Measurements from ENCODE around the gene RANBP9. TPM values are rescaled to one million over a fixed set of nuclear protein-coding genes. Genes with fewer than 3 reads are reported as not detected.

The RANBP9 gene
- total RNA-seq, 1 experiment from 2014 or later, result 57.4 TPM

DNA sequence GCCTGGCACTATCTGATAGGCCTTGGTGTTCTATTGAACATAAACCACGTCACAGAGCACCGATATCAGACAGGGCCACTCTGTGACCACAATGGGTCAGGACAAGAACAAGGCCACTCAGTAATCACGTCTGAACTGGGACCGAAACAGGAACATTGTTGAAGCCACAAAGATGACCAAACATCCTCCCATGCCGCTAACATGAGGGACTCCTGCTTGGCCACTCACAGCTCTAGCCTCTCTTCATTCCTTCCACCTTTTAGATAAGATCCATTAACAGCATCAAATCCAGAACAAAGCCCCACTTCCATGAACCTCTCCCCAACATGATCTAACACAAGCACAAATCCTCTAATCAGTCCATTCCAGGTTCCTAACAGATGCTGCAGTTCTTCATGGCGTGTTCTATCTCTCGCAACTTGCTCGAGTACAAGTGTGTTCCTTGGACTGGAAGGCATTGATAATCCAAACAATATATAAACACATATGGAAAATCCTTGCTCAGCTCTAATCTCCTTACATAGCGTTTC lies 129.9 kb downstream of the RANBP9 start:
- POLR2A ChIA-PET (ENCODE audit: low non-redundant PET), result interaction anchor here (0.6 kb wide), 1 partner anchor 1755 kb away, joined by 6 read pairs; no protein-coding TSS in a partner anchor
- no peaks in the 10 kb centered on the region for H3K9me3 ChIP-seq (ENCODE audit: low read depth, low read length, poor library complexity, severe bottlenecking)
- no peaks in the 10 kb centered on the region for H3K27me3 ChIP-seq (replicated peaks; ENCODE audit: insufficient read depth, low read depth, low read length, poor library complexity)
- no peak for DNase-seq (ENCODE audit: low spot score)
- intact Hi-C loops (cut with micrococcal nuclease; ENCODE audit: unreplicated experiment), result no loop called here
- no peaks in the 10 kb centered on the region for H3K4me1 ChIP-seq (ENCODE audit: insufficient read depth, low read length, poor library complexity, severe bottlenecking)
- CTCF ChIA-PET, result no interaction called here
- H3K4me3 ChIP-seq (ENCODE audit: low read depth, low read length, poor library complexity, severe bottlenecking), result no peak overlapping the region
- H3K36me3 ChIP-seq (ENCODE audit: insufficient read depth, low read length, poor library complexity, severe bottlenecking), result no peaks in the 10 kb centered on the region
- TF ChIP-seq EZH2 (IDR thresholded peaks at IDR 0.05; ENCODE audit: borderline replicate concordance, low read depth, low read length, poor library complexity, severe bottlenecking) (no peak), CTCF (conservative IDR thresholded peaks at IDR 0.05; ENCODE audit: low read depth, low read length) (no peak)
- H3K27ac ChIP-seq (ENCODE audit: low read depth, low read length, poor library complexity, severe bottlenecking), result no peak overlapping the region
- no TSS peak for BruUV-seq (replicated peaks)

DNA sequence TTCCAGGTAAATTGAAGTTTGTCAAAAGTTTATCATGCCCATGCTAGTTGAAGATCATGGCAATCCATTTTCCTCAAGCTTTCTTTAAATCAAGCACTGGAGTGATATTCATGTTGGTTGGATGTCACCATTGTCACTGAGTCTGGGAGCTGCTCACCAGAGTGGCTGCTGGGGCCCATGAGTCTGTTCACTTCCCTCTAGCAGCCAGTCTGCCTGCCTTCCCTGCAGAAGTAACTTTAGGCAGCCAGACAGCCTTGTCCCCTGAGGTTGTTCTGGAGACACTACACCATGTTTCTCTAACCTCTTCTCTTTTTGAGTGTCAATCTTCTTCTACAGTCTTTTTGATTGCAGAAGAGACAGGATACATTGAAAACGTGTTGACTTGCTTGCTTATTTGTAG lies 131.7 kb downstream of the RANBP9 start:
- no peaks in the 10 kb centered on the region for H3K36me3 ChIP-seq (ENCODE audit: insufficient read depth, low read length, poor library complexity, severe bottlenecking)
- intact Hi-C loops (cut with micrococcal nuclease; ENCODE audit: unreplicated experiment), result no loop called here
- ChIA-PET POLR2A (ENCODE audit: low non-redundant PET) (no interaction called here), CTCF (no interaction called here)
- no peak overlapping the region for H3K27ac ChIP-seq (ENCODE audit: low read depth, low read length, poor library complexity, severe bottlenecking)
- no peaks in the 10 kb centered on the region for H3K9me3 ChIP-seq (ENCODE audit: low read depth, low read length, poor library complexity, severe bottlenecking)
- H3K4me3 ChIP-seq (ENCODE audit: low read depth, low read length, poor library complexity, severe bottlenecking), result no peak overlapping the region
- BruUV-seq (replicated peaks), result no TSS peak
- TF ChIP-seq CTCF (conservative IDR thresholded peaks at IDR 0.05; ENCODE audit: low read depth, low read length), result no peak
- no peak for TF ChIP-seq EZH2 (IDR thresholded peaks at IDR 0.05; ENCODE audit: borderline replicate concordance, low read depth, low read length, poor library complexity, severe bottlenecking)
- no peaks in the 10 kb centered on the region for H3K4me1 ChIP-seq (ENCODE audit: insufficient read depth, low read length, poor library complexity, severe bottlenecking)
- H3K27me3 ChIP-seq (replicated peaks; ENCODE audit: insufficient read depth, low read depth, low read length, poor library complexity), result no peaks in the 10 kb centered on the region
- no peak for DNase-seq (ENCODE audit: low spot score)

- POLR2A ChIA-PET (ENCODE audit: low non-redundant PET), result no interaction called here
- intact Hi-C loops (cut with micrococcal nuclease; ENCODE audit: unreplicated experiment), result no loop called here
- H3K27ac ChIP-seq (ENCODE audit: low read depth, low read length, poor library complexity, severe bottlenecking), result no peak overlapping the region
These were observed 133.7 kb downstream of the RANBP9 start for GRCh38 chr6:13577926-13578325.

More at GRCh38 chr6:13577926-13578325, 133.7 kb downstream of the RANBP9 start:
- no peaks in the 10 kb centered on the region for H3K9me3 ChIP-seq (ENCODE audit: low read depth, low read length, poor library complexity, severe bottlenecking)
- no peak overlapping the region for H3K4me3 ChIP-seq (ENCODE audit: low read depth, low read length, poor library complexity, severe bottlenecking)
- no peak for DNase-seq (ENCODE audit: low spot score)
- TF ChIP-seq EZH2 (IDR thresholded peaks at IDR 0.05; ENCODE audit: borderline replicate concordance, low read depth, low read length, poor library complexity, severe bottlenecking) (no peak), CTCF (conservative IDR thresholded peaks at IDR 0.05; ENCODE audit: low read depth, low read length) (no peak)
- BruUV-seq (replicated peaks), result no TSS peak
- CTCF ChIA-PET, result no interaction called here
- no peaks in the 10 kb centered on the region for H3K4me1 ChIP-seq (ENCODE audit: insufficient read depth, low read length, poor library complexity, severe bottlenecking)
- no peaks in the 10 kb centered on the region for H3K27me3 ChIP-seq (replicated peaks; ENCODE audit: insufficient read depth, low read depth, low read length, poor library complexity)
- no peaks in the 10 kb centered on the region for H3K36me3 ChIP-seq (ENCODE audit: insufficient read depth, low read length, poor library complexity, severe bottlenecking)
